ENCODE results near the gene BPTF. TPM values are rescaled to one million over a fixed set of nuclear protein-coding genes. Genes with fewer than 3 reads are reported as not detected.
"Not testable (repeated sequence)": the region's sequence is repeated elsewhere in the genome, so short reads cannot be mapped to it uniquely, and the experiment has no call there.

Gene BPTF
- total RNA-seq, 2 experiments from 2014 or later: 98.1 to 114 TPM

GRCh38 chr17:67821871-67822367 is 3.4 kb upstream of the BPTF start:
- peaks cover 4% of the 10 kb centered on the region for H3K36me3 Mint-ChIP-seq (ENCODE audit: low read depth)
- H3K27ac Mint-ChIP-seq: no peak overlapping the region
- POLR2A ChIA-PET: no interaction called here
- peaks cover 21% of the 10 kb centered on the region for H3K27me3 Mint-ChIP-seq
- H3K4me3 Mint-ChIP-seq: no peak overlapping the region
- no peaks in the 10 kb centered on the region for H3K9me3 Mint-ChIP-seq
- DNase-seq: no peak
- CTCF ChIA-PET: no interaction called here
- H3K4me1 Mint-ChIP-seq: peaks cover 4% of the 10 kb centered on the region

DNA sequence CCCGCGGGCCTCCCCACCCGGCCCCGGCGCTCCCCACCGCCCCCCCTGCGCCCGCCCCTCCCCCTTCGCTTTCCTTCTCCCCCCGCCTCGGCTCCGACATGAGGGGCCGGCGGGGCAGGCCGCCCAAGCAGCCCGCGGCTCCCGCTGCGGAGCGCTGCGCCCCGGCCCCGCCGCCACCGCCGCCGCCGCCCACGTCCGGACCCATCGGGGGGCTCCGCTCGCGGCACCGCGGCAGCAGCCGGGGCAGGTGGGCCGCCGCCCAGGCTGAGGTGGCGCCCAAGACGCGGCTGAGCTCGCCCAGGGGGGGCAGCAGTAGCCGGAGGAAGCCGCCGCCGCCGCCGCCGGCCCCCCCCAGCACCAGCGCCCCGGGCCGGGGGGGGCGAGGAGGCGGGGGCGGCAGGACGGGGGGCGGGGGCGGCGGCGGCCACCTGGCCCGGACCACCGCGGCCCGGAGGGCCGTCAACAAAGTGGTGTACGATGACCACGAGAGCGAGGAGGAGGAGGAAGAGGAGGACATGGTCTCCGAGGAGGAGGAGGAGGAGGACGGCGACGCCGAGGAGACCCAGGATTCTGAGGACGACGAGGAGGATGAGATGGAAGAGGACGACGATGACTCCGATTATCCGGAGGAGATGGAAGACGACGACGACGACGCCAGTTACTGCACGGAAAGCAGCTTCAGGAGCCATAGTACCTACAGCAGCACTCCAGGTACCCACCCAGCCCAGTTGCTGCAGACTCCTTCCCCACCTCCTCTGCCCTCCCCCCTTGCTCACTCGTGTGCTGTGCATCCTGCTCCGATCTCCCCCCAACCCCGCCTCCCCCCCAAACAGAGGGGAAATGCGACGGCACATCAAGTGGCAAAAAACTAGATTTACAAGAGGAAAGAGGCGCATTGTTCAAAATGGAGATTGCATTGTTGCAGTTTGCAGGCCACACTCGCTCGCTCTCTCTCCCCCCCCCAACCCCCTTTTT is 611 bp downstream of the BPTF start:
- peak overlapping the region; percentile 99 for H3K27ac Mint-ChIP-seq
- POLR2A ChIA-PET, H3K9me3 Mint-ChIP-seq: not testable (repeated sequence)
- H3K4me1 Mint-ChIP-seq: peaks cover 36% of the 10 kb centered on the region
- CTCF ChIA-PET: interaction anchor here (0.6 to 1.5 kb wide), 5 partner anchors 13 to 30 kb away, joined by 3 to 4 read pairs (median 3); no protein-coding TSS in a partner anchor
- peak overlapping the region; percentile 97 for H3K4me3 Mint-ChIP-seq
- DNase-seq: peak; percentile 68
- H3K27me3 Mint-ChIP-seq: peaks cover 13% of the 10 kb centered on the region
- peaks cover 22% of the 10 kb centered on the region for H3K36me3 Mint-ChIP-seq (ENCODE audit: low read depth)

- CTCF ChIA-PET: no interaction called here
- peaks cover 51% of the 10 kb centered on the region for H3K4me1 Mint-ChIP-seq
- H3K9me3 Mint-ChIP-seq: no peaks in the 10 kb centered on the region
- POLR2A ChIA-PET: no interaction called here
- H3K27ac Mint-ChIP-seq: no peak overlapping the region
- peaks cover 34% of the 10 kb centered on the region for H3K36me3 Mint-ChIP-seq (ENCODE audit: low read depth)
- H3K4me3 Mint-ChIP-seq: peak overlapping the region; percentile 97
- peak; percentile 18 for DNase-seq
- peaks cover 4% of the 10 kb centered on the region for H3K27me3 Mint-ChIP-seq
Observed at GRCh38 chr17:67829331-67829730, 4.0 kb downstream of the BPTF start.

GRCh38 chr17:67830440-67830839 is 5.1 kb downstream of the BPTF start:
- H3K36me3 Mint-ChIP-seq (ENCODE audit: low read depth): peaks cover 40% of the 10 kb centered on the region
- no peak overlapping the region for H3K27ac Mint-ChIP-seq
- CTCF ChIA-PET: no interaction called here
- no peaks in the 10 kb centered on the region for H3K27me3 Mint-ChIP-seq
- no peak overlapping the region for H3K4me3 Mint-ChIP-seq
- H3K4me1 Mint-ChIP-seq: peaks cover 53% of the 10 kb centered on the region
- H3K9me3 Mint-ChIP-seq: no peaks in the 10 kb centered on the region
- POLR2A ChIA-PET: no interaction called here
- DNase-seq: no peak

- no peaks in the 10 kb centered on the region for H3K9me3 Mint-ChIP-seq
- no peaks in the 10 kb centered on the region for H3K27me3 Mint-ChIP-seq
- H3K4me1 Mint-ChIP-seq: peaks cover 55% of the 10 kb centered on the region
- H3K4me3 Mint-ChIP-seq: no peak overlapping the region
- no peak for DNase-seq
- CTCF ChIA-PET: no interaction called here
- H3K36me3 Mint-ChIP-seq (ENCODE audit: low read depth): peaks cover 40% of the 10 kb centered on the region
- no peak overlapping the region for H3K27ac Mint-ChIP-seq
- POLR2A ChIA-PET: no interaction called here
Observed at GRCh38 chr17:67831268-67831667, 6.0 kb downstream of the BPTF start.

DNA sequence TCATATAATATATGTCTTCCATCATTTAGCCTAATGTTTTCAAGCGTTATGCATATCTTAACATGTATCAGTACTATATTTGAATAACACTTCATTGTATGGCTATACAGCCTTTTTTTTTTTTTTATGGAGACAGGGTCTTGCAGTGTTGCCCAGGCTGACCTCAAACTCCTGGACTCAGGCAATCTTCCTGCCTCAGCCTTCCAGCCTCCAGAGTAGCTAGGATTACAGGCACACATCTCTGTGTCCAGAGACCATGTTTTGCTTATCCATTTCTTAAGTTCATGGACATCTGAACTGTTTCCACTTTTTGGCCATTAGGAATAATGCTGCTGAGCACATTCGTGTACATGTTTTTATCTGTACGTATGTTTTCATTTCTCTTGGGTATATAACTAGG is 7.8 kb downstream of the BPTF start:
- Mint-ChIP-seq H3K36me3 (ENCODE audit: low read depth) (peaks cover 28% of the 10 kb centered on the region), H3K4me1 (peaks cover 58% of the 10 kb centered on the region), H3K27ac (no peak overlapping the region), H3K9me3 (no peaks in the 10 kb centered on the region), H3K27me3 (no peaks in the 10 kb centered on the region), H3K4me3 (no peak overlapping the region)
- ChIA-PET POLR2A (no interaction called here), CTCF (interaction anchor here (1.5 kb wide), 1 partner anchor 13 kb away, joined by 4 read pairs; no protein-coding TSS in a partner anchor)
- no peak for DNase-seq

GRCh38 chr17:67833946-67834631 is 8.8 kb downstream of the BPTF start:
- POLR2A ChIA-PET: no interaction called here

GRCh38 chr17:67834634-67835033 is 9.3 kb downstream of the BPTF start:
- no peak for DNase-seq
- Mint-ChIP-seq H3K9me3 (no peaks in the 10 kb centered on the region), H3K36me3 (ENCODE audit: low read depth) (peaks cover 21% of the 10 kb centered on the region), H3K4me3 (no peak overlapping the region), H3K27ac (no peak overlapping the region), H3K4me1 (peaks cover 47% of the 10 kb centered on the region), H3K27me3 (no peaks in the 10 kb centered on the region)
- POLR2A ChIA-PET: no interaction called here
- CTCF ChIA-PET: interaction anchor here (1.1 to 1.9 kb wide), 2 partner anchors 10 to 22 kb away, joined by 3 to 5 read pairs; no protein-coding TSS in a partner anchor

More at GRCh38 chr17:67833946-67834631, 8.8 kb downstream of the BPTF start:
- peaks cover 24% of the 10 kb centered on the region for H3K36me3 Mint-ChIP-seq (ENCODE audit: low read depth)
- no peak overlapping the region for H3K4me3 Mint-ChIP-seq
- H3K4me1 Mint-ChIP-seq: peaks cover 50% of the 10 kb centered on the region
- H3K9me3 Mint-ChIP-seq: no peaks in the 10 kb centered on the region
- DNase-seq: no peak
- H3K27me3 Mint-ChIP-seq: no peaks in the 10 kb centered on the region
- H3K27ac Mint-ChIP-seq: no peak overlapping the region
- CTCF ChIA-PET: no interaction called here

DNA sequence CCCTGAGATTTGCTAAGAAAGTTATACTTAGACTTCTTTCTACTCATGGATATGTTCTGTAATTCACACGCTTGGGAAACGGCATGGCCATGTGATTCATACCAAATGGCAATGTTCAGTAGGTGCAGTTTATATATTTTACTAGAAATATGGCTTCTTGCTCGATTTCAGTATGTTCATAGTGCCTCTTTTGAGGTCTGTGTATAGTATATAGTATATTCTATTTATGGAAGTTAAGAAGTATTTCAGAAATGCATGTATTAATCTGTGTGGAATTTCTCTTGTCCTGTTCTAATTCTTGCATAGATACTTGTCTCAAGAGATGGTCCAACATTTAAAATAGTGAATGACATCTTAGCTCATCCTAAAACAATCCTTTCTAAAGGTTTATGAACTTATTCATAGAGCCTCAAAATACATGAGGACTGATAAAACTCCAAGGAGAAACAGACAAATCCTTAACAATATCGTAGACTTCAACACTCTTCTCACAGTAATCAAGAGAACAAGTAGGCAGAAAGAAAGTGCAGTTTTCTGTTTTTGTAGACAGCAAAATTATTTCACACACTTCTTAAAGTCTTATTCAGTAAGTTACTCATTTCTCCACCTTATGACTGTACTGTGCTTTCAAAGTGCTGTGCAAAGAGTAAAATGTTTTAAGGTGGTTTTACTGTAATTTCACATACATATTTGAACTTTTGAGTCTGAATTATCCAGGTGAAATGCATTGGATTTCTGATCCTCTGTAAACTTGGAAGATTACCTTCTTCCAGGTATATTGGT is 11.1 kb downstream of the BPTF start:
- ChIA-PET POLR2A (interaction anchor here (0.6 kb wide), 1 partner anchor 379 kb away, joined by 3 read pairs; no protein-coding TSS in a partner anchor), CTCF (interaction anchor here (0.6 to 1.9 kb wide), 3 partner anchors 13 to 361 kb away, joined by 3 to 5 read pairs (median 3); no protein-coding TSS in a partner anchor)
- Mint-ChIP-seq H3K27ac (no peak overlapping the region), H3K4me3 (no peak overlapping the region), H3K27me3 (no peaks in the 10 kb centered on the region), H3K9me3 (no peaks in the 10 kb centered on the region), H3K4me1 (peaks cover 34% of the 10 kb centered on the region), H3K36me3 (ENCODE audit: low read depth) (peaks cover 18% of the 10 kb centered on the region)
- DNase-seq: no peak

- no peak for DNase-seq
- no peak overlapping the region for H3K4me3 Mint-ChIP-seq
- no peaks in the 10 kb centered on the region for H3K9me3 Mint-ChIP-seq
- POLR2A ChIA-PET: no interaction called here
- peaks cover 34% of the 10 kb centered on the region for H3K4me1 Mint-ChIP-seq
- H3K27me3 Mint-ChIP-seq: no peaks in the 10 kb centered on the region
- H3K36me3 Mint-ChIP-seq (ENCODE audit: low read depth): peaks cover 18% of the 10 kb centered on the region
- no peak overlapping the region for H3K27ac Mint-ChIP-seq
- CTCF ChIA-PET: no interaction called here
Observed at GRCh38 chr17:67837965-67838364, 12.7 kb downstream of the BPTF start.

DNA sequence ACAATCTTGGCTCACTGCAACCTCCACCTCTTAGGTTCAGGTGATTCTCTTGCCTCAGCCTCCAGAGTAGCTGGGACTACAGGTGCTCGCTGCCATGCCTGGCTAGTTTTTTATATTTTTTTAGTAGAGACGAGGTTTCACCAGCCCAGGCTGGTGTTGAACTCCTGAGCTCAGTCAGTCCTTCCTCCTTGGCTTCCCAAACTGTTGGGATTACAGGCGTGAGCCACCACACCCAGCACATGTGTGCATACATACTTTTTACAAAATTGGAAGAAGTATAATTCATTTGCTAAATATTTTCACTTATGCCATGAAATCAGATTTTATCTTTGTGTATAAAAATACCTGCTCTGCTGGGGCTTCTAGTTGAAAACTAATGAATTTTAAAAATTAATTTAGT is 13.2 kb downstream of the BPTF start:
- Mint-ChIP-seq H3K4me3 (no peak overlapping the region), H3K4me1 (peaks cover 31% of the 10 kb centered on the region), H3K27ac (no peak overlapping the region), H3K36me3 (ENCODE audit: low read depth) (peaks cover 14% of the 10 kb centered on the region), H3K27me3 (no peaks in the 10 kb centered on the region), H3K9me3 (no peaks in the 10 kb centered on the region)
- ChIA-PET POLR2A (no interaction called here), CTCF (interaction anchor here (0.7 kb wide), 1 partner anchor 13 kb away, joined by 3 read pairs; no protein-coding TSS in a partner anchor)
- no peak for DNase-seq

- H3K4me1 Mint-ChIP-seq: peaks cover 14% of the 10 kb centered on the region
- no peak overlapping the region for H3K4me3 Mint-ChIP-seq
Observed at GRCh38 chr17:67841992-67842391, 16.7 kb downstream of the BPTF start.

More at GRCh38 chr17:67841992-67842391, 16.7 kb downstream of the BPTF start:
- Mint-ChIP-seq H3K9me3 (no peaks in the 10 kb centered on the region), H3K27me3 (no peaks in the 10 kb centered on the region), H3K36me3 (ENCODE audit: low read depth) (peaks cover 2% of the 10 kb centered on the region), H3K27ac (no peak overlapping the region)
- CTCF ChIA-PET: no interaction called here
- POLR2A ChIA-PET: no interaction called here
- no peak for DNase-seq
